Activated T-cell treated with anti-CD3 and anti-CD28 coated beads for 48 hours (primary cell): ENCODE measurements around the gene CLTC.
"Not testable (repeated sequence)": the region's sequence is repeated elsewhere in the genome, so short reads cannot be mapped to it uniquely, and the experiment has no call there.

Source experiments
- DNase-seq: peaks from one replicate; pipeline ENCODE4 v3.0.0-alpha.2; 2020; ENCODE audit warnings: low read depth

CLTC gene

DNA sequence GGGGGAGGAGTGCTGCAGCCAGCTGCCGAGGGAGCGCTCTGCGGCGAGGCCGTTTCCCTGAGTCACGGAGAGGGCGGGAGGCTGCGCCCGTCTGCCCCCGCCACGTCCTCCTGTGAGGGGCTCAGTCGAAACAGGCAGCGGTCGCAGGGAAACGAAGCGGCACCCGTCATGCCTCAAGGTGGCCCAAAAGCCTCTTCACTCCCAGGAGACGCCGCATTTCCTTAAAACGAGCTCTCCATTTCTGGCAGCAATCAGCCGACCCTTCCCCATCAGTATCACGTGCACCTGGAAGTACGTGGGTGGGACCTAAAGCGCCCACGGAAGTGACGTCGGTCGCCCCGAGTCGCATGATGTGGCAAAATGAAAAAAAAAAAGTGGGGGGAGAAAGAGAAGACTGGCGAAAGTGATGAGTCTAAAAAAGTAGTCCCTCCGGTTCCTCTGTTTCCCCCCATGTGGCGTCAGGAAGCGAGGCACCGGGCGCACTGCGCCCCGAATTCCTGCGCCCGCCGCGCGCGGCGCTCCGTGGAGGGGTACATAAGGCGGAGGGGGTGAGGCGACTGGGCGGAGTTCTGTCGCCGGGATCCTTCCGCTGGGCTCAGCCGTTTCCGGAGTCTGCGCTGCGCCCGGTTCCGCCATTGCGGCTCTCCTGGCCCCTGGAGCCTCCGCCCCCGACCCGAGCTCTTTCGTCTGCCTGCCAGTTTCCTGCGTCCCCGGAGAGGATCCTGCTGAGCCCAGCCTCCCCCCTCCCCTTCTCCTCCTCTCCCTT lies at the start of gene CLTC:
Gene CLTC, plus strand, starts transcription at position 598 of the 766 bp plus-strand sequence. CDS start 237 bp downstream, outside the sequence.
- DNase-seq = peak; percentile 90

- no peak for DNase-seq
These were observed 47.3 kb upstream of the CLTC start for GRCh38 chr17:59572301-59572924.

DNA sequence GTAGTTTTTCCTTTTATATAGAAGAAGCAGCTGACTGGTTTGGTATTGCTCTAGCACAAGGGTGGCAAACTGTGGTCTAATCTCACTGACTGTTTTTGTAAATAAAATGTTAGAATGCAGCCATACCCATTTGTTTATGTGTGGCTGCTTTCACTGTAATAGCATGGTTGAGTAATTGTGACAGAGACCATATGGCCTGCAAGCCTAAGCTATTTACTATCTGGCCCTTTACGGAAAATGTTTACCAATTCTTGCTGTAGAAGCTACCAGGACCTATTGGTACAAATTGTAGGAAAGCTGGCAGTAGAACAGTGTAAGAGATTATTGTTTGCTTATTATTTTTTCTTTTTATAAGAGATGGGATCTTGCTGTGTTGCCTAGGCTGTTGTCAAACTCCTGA lies 35.5 kb upstream of the CLTC start:
- DNase-seq = not testable (repeated sequence)

GRCh38 chr17:59600169-59600568 lies 19.5 kb upstream of the CLTC start:
- DNase-seq = no peak

DNA sequence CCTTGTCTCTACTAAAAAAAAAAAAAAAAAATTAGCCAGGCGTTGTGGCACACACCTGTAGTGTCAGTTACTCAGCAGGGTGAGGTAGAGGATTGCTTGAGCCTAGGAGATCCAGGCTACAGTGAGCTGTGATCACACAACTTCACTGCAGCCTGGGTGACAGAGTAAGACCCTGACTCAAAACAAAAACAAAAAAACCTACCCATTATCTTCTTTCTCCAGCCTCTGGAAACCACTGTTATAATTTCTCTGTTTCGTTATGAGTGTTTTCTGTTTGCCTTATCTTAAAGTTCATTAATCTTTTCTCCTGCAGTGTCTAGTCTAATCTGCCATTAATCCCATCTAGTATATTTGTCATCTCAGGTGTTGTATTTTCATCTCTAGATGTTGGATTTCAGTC lies 18.6 kb upstream of the CLTC start:
- peak; percentile 9 for DNase-seq

DNA sequence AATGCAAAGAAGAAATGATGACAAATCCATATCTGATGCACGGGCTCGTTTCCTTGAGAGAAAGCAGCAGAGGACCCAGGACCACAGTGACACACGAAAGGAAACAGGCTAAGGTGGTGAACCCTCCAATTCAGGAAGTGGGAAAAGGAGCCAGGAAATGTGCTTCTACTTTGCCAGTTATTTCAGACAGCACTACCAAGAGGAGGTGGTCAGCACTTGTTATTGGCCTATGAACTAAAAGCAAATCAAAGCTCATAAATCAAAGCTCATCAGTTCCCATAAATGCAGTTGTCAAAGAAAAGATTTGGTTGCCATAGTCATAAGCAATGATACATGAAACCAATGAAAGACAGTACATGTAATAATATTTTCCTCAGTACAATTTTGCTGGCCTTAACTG lies 12.6 kb upstream of the CLTC start:
- DNase-seq = no peak

DNA sequence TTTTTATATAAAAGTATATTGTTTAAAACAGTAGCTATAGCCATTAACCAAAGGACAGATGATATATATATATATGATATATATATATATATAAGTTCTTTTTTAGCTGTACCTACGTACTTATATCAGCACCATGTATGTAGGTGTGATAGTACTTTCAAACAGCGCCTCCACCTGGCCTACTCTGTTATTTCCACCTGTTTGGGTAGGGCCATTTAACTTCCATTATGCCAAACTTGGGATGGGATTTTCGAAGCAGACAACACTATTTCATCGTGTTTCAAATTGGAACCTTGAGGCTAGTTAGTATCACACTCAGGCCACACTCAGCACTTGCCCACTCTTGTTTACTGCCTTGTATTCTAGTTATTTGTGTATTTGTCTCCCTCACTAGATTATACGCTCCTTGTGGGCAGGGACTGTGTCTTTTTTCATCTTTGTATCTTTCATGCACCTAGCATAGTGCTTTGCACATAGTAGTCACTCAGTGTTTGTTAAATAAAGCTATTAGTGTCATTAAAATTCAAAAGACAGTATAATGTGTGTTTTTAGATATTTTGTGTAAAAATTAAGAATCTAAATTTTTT lies 11.8 kb upstream of the CLTC start:
- DNase-seq = peak; percentile 29

- DNase-seq = no peak
These were observed 8.2 kb upstream of the CLTC start for GRCh38 chr17:59611503-59611902.

GRCh38 chr17:59616253-59616920 lies 3.3 kb upstream of the CLTC start:
- no peak for DNase-seq

DNA sequence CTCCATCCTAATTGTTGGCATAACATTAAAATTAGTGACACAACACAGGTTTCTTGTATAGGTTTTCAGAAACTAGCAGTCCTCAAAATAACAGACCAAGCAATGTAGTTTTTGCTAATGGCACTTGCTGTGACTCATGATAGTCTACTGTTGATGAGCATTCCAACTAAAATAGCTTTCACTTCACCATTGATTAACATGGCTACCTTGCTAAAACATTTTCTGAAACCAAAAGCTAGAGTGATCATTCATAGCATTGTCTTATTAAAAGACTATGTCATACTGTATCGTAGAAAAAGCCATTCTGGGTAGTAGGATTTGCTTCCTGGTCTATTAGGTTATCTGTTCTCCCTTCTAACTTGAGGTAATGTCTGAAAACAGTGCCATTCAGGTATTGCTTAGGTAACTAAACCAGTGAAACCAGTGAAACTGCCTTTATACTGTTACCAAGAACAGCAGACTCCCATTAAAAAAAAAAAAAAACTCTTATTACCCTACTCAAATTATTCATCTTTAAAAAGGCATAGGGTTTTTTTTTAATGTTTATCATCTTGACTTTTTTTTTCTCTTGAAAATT lies 2.5 kb upstream of the CLTC start:
- no peak for DNase-seq

- DNase-seq = no peak
These were observed 729 bp upstream of the CLTC start for GRCh38 chr17:59619035-59619297.

DNA sequence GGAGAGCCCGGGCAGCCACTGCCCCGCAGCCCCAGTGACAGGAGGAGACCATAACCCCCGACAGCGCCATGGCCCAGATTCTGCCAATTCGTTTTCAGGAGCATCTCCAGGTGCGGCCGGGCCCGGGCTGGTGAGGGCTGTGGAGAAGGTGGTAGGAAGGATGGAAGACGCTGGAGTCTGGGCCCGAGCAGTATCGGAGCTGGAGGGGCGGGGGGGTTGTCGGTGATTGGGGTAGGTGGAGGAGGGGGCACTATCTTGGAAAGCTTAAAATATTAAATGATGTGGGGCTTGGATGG lies 317 bp downstream of the CLTC start:
- DNase-seq = no peak

- peak; percentile 42 for DNase-seq
These were observed 994 bp downstream of the CLTC start for GRCh38 chr17:59620518-59621259.

GRCh38 chr17:59621771-59622170 lies 2.1 kb downstream of the CLTC start:
- no peak for DNase-seq

DNA sequence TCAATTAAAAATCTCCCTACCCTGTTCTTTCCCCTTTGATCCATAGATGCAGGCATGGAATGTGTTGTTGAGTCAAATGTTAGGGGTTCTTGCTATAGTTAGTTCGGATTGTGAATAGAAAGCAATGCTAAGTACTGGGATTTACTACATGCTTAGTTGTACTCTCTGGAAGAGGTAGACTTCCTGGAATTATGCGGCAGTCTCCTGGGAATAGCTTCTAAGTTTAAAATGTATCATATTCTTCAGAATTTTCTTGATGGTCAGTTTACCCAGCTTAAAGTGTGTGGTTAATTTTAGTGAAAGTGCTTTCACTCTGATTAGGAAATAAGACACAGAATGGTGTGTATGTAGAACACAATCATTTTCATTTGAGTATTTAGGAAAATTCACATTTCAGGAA lies 3.5 kb downstream of the CLTC start:
- no peak for DNase-seq

DNA sequence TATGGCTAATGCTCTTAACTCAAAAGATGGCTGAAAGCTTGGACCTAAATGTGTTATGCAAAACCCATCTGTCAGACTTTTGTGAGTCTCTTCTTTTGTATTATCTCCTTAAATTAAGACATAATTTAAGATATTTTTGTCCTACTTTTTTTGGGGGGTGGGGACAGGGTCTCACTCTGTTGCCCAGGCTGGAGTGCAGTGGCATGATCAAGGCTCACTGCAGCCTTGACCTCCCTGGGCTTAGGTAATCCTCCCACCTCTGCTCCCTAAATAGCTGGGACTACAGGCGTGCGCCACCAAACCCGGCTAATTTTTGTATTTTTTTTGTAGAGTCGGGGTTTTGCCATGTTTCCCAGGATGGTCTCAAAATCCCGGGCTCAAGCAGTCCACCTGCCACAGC lies 7.1 kb downstream of the CLTC start:
- DNase-seq = no peak

- DNase-seq = no peak
These were observed 7.6 kb downstream of the CLTC start for GRCh38 chr17:59627274-59627673.

DNA sequence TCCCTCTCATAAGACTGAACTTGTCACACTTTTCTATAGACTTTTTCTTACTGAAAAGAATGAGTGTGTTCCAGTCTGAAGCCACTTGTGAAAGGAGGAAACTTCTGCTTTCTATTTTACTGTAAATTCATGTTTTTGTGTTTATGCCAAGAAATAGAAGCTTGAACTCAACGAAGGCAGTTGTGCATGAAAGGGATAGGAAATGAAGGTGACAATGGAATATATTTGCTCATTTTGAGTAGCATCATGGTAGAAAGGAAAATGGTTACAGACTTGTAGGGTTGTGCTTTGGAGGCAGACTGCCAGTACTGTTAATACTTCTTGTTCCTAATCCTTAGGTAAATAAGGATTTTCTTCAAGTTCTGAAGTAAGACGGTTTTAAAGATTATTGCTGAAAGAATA lies 8.1 kb downstream of the CLTC start:
- DNase-seq = no peak

DNA sequence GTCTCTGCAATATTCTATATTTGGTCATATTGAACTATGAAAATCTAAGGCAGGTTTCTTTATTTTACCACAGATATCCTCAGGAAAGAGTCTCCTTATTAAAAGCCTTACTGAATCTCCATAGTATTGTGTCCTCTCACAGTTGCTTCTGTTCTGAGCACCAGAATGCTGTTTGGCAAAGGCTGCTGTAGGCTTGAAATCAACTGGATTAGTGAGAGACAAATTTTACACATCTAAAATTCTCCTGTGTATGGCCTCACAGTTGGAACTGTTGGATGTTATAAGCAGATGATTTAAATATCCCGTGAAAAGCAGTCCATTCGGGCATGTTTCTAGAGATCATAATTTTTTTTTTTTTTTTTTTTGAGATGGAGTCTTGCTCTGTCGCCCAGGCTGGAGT lies 9.5 kb downstream of the CLTC start:
- no peak for DNase-seq

DNA sequence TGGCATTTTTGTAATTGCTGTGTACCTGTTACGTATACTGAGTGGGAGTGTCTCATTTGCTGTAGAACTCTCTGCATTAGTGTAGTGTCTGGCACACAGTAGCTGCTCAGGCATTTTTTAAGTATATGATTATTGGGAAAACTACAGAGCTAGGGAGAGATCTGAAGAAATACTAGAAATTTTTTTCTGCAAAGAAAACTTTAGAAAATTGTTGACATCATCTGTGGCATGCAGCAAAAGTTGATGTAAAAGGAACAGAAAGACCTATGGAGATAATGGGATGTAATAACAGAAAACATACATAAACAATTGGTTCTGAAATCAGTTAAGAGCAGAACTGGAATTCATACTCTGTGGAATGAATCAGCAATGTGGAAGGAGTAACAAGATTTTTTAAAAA lies 11.6 kb downstream of the CLTC start:
- no peak for DNase-seq

- no peak for DNase-seq
These were observed 12.7 kb downstream of the CLTC start for GRCh38 chr17:59632398-59632797.

- no peak for DNase-seq
These were observed 14.1 kb downstream of the CLTC start for GRCh38 chr17:59633658-59634359.
